A673 (cell line): Measurements from ENCODE around the gene DMRT3.

ENCODE experiments used
- EZH2 ChIP-seq: fragments of 200-600 bp; sonication (generic); IDR thresholded peaks from 2 replicates; pipeline ENCODE4 v1.6.1; 2017; ENCODE audit warnings: borderline replicate concordance, low read depth, mild to moderate bottlenecking, mixed read lengths, antibody characterized with exemption, low read length; ENCODE audit not compliant: poor library complexity, severe bottlenecking
- TF ChIP-seq, protein P1 (sequence below): fragments of 300-800, 200-600 bp; sonication (generic); conservative IDR thresholded peaks from 2 replicates; pipeline ENCODE4 v1.5.1; 2017; ENCODE audit warnings: low read depth, mild to moderate bottlenecking, antibody characterized with exemption, low read length, moderate library complexity, mixed read lengths

GRCh38 chr9:969310-970150 is 6.9 kb upstream of the DMRT3 start:
- TF ChIP-seq, protein P1, sequence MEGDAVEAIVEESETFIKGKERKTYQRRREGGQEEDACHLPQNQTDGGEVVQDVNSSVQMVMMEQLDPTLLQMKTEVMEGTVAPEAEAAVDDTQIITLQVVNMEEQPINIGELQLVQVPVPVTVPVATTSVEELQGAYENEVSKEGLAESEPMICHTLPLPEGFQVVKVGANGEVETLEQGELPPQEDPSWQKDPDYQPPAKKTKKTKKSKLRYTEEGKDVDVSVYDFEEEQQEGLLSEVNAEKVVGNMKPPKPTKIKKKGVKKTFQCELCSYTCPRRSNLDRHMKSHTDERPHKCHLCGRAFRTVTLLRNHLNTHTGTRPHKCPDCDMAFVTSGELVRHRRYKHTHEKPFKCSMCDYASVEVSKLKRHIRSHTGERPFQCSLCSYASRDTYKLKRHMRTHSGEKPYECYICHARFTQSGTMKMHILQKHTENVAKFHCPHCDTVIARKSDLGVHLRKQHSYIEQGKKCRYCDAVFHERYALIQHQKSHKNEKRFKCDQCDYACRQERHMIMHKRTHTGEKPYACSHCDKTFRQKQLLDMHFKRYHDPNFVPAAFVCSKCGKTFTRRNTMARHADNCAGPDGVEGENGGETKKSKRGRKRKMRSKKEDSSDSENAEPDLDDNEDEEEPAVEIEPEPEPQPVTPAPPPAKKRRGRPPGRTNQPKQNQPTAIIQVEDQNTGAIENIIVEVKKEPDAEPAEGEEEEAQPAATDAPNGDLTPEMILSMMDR, result no peak
- TF ChIP-seq EZH2, result peak; percentile 99
